GM19351 (cell line): ENCODE measurements around the gene FLVCR2.
"Not testable (repeated sequence)": the region's sequence is repeated elsewhere in the genome, so short reads cannot be mapped to it uniquely, and the experiment has no call there.

Source experiments
- ATAC-seq: cut with Tn5 transposase; IDR thresholded peaks from one replicate; pipeline ENCODE4 v1.9.1; 2021; ENCODE audit warnings: mild to moderate bottlenecking, moderate library complexity; ENCODE audit not compliant: unreplicated experiment

The FLVCR2 gene

GRCh38 chr14:75660238-75660629 lies 81.8 kb downstream of the FLVCR2 start:
- no peak for ATAC-seq

DNA sequence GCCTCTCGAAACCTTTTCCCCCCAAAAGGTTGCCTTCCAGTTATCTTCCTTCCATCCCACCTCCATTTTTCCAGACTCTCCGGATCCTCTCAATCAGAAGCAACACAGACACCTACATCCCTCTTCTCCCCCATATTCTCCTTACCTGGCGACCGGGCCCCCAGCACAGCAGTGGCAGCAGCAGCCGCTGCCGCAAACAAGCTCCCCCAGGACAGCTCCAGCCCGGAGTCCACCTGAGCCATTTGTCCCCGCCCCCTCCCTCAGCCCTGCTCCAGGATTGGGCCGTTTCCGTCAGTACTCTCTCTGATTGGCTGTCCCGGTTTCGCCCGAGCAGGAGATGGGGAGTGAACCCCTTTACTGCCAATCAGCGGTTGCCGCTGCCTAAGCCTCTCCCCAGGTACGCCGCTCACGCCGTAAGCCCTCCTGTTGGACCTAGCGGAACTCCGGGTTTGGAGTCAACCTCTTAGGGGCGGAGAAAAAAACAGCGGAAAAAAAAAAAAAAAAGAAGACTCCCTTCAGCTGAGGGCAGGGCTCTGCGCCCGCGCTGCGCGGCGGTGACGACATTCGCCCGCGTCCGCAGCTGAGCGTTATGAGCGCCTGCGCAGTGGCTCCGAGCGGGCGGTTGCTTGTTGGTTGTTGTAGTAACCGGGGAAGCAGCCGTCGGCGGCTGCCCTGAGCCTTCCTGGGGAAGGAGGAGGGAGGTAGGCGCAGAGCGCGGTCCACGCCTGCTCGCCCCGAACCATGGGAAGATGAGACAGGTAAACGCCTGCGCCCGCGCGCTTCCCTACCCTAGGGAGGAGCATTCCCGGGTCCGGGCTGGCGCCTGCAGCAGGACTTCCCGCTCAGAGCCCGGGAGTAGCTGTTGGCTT lies 82.4 kb downstream of the FLVCR2 start, which contains the start of the genes ERG28 and TTLL5:
Gene ERG28 (minus strand): TSS at position 247 of the 869 bp plus-strand sequence. CDS start 3,374 bp downstream, outside the sequence.
Gene TTLL5 (plus strand): TSS at position 617 of the 869 bp plus-strand sequence. CDS start 1,904 bp downstream, outside the sequence.
- peak; percentile 94 for ATAC-seq

GRCh38 chr14:75661499-75661814 lies 83.0 kb downstream of the FLVCR2 start:
- no peak for ATAC-seq

- no peak for ATAC-seq
Observed at GRCh38 chr14:75662966-75663365, 84.5 kb downstream of the FLVCR2 start.

DNA sequence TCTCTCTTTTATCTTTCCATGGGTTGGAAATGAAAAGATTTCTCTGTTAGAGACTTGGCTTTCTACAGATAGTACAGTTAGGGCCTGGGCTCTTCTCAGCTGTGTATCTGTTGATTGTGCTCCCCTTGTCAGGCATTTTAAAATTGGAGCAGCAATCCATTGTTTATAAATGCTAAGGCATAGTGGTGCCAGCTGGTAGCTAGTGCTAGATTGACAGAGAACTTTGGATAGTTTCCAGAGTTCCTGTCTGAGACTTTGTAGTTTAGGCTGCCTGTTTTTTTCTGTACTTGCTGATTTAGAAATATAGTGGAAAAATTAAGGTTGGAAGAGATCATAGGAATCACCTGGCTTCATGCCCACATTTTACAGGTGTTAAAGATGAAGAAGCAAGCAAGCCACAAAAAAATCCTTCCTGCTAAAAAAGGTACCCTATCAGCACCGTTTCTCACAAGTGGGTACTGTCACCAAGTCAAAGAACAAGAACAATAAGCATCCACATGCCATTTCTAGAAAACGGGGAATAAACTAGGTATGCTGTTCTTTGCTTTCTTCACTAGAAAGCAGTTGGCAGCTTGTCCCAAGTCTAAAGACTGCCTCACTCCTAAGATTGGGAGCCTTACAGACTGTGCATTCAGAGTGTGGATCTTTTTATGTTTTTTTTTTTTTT lies 88.8 kb downstream of the FLVCR2 start:
- ATAC-seq: no peak

- ATAC-seq: no peak
Observed at GRCh38 chr14:75672605-75673192, 94.3 kb downstream of the FLVCR2 start.

DNA sequence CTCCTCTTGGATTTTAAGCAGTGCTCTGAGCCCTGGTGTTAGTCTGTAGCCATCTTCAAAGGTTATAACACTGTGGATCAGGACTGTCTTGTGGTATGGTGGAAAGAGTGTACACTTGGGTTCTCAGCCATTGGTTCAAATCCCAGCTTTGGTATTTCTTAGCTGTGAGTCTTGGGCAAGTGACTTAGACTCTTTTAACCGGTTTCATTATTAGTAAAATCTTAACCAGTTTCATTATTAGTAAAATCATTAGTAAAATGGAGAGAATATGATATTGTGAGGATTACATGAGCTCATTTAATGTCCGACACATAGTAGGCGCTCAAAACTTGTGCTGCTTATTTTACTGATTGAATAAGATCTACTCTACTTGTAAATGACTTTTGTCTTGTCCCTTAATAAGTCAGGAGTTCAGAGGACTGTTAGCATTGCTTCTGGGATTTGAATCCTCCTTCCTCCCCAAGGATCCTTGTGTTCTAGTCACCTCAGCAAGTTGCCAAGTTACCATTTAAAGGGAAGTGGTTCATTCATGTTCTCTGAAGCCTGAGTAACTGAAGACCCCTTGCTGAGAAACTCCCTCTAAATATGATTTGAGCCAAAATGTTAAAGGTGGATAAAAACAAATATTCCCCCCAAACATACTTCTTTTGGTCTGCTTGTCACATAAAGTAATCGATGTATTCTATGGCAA lies 95.1 kb downstream of the FLVCR2 start:
- peak; percentile 56 for ATAC-seq

DNA sequence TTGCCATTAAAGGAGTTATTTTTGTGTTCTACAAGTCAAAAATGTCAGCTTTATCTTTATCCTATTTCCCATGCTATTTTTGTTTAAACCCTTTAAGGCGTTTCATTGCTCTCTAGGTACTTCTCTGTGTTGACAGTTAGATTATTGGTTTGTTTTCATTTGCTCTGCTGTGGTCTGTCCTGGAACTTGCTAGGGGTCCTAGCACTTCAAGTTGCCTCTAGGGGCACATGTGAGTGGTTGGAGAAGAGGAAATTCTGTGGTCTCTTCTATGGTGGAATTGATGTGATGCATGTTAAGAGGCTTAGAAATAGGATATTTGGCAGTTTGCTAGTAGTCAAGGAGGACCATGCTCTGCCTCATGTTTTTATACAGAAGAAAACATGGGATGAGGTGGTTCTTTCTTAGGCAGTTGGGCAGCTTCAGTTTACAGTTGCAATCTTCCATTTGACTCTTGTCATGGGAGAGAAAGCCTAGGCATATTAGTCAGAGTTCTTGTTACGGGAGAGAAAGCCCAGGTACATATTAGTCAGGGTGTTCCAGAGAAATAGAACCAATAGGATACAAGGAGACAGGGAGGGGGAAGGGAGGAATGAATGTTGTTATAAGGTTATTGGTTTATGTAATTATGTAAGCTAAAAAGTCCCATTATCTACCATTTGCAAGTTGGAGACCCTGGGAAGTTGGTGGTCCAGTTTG lies 97.0 kb downstream of the FLVCR2 start:
- ATAC-seq: no peak

- no peak for ATAC-seq
Observed at GRCh38 chr14:75685910-75686309, 107.5 kb downstream of the FLVCR2 start.

- no peak for ATAC-seq
Observed at GRCh38 chr14:75689012-75689411, 110.6 kb downstream of the FLVCR2 start.

GRCh38 chr14:75690010-75690409 lies 111.6 kb downstream of the FLVCR2 start:
- ATAC-seq: no peak

GRCh38 chr14:75695025-75695424 lies 116.6 kb downstream of the FLVCR2 start:
- ATAC-seq: not testable (repeated sequence)

DNA sequence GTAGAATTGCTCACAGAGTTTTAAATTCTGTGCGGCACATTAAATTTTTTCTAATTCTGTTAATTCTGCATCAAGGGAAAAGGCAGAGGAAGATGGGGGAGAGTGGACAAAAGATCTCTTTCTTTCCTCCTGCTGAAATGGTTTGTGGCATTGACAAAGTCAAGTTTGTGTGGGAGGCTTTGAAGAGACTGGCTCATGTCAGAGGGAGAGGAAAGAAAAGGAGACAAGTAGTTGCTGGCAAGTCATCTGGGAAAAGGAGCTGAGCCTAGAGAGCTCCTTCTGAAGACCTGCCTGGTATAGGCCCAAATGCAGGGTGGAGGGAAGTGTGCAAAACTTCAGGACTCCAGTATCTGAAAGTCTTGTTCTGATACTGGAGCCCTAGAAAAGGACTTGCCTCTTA lies 119.0 kb downstream of the FLVCR2 start:
- ATAC-seq: no peak
